A172 (cell line): ENCODE results near the gene MEIOSIN. TPM values are rescaled to one million over a fixed set of nuclear protein-coding genes. Genes with fewer than 3 reads are reported as not detected.

Source experiments
- DNase-seq: peaks from one replicate; pipeline ENCODE4 v3.0.0-alpha.2; 2015; ENCODE audit warnings: low spot score
- total RNA-seq: library from RNA; depleted of rRNA; stranded (reverse); fragments of >200 nt; shearing (Covaris generic); gene quantifications from 2 replicates; pipeline ENCODE4 v1.2.3, GENCODE V29; 2014

Gene MEIOSIN
- total RNA-seq, 1 experiment from 2014 or later = not detected

GRCh38 chr19:45779231-45780145 is 46.2 kb downstream of the MEIOSIN start:
- DNase-seq = peak; percentile 14

DNA sequence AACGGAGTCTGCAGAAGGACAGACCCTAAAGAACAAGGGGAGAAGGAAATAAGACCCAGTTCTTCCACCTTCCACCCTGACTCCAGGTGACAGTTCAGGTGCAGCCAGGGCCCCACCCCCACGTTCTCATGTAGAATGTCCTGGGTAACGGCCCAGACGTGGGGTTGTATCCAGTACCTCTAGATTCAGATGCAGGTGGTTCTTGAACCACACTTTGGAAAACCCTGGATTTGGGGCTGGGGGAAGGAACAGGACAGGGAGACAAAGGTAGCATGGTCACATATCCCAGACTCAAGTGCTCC is 46.9 kb downstream of the MEIOSIN start:
- DNase-seq = no peak

GRCh38 chr19:45780448-45781213 is 47.4 kb downstream of the MEIOSIN start:
- no peak for DNase-seq

DNA sequence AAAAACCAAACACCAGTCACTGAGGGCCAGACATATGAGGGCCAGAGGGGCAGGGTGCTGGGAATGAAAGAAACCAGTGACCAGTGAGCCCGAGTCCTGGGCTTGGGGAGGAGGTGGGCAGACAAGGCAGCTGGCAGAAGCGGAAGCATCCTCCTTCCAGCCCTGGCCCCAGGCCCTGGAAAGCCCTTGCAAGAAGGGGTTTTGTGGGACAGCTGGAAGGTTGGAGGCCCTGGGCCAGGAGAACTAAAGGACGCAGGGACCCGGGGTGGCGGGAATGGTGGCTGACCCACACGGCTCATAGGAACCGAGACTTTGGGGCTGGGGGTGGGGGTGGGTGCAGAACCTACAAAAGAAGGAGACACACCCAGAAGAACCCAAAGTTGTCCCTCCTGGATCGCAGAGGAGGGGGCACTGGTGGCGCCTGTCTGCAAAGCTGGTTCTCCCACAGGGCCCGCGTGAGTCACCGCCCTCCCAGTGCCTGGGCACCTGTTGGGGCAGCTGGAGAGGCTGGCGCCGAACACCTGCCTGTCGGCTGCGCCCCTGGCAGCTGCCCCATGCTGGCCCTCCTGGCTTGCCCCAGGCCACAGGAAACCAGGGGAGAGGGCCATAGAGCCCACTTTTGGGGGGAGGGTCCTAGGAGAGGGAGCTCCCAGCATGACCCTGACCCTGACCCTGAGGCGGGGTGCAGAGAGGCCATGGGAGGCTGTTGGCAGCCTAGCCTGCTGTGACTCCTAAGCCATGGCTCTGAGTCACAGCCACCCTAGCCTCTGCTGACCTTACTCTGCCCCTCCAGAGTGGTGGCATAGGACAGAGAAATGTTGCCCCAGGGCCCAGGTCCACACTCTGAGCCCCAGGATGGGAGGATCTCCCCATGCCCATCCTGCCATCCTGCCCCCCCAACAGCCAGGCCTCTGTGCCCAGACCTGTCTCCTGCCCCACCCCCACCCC is 48.2 kb downstream of the MEIOSIN start:
- DNase-seq = peak; percentile 54

- DNase-seq = no peak
Observed at GRCh38 chr19:45782162-45782691, 49.0 kb downstream of the MEIOSIN start, which contains the start of gene DMPK. Gene DMPK, minus strand, starts transcription at chr19:45782490. Its CDS starts 138 bp downstream, at chr19:45782352.

GRCh38 chr19:45782820-45783785 is 49.9 kb downstream of the MEIOSIN start:
- peak; percentile 71 for DNase-seq

DNA sequence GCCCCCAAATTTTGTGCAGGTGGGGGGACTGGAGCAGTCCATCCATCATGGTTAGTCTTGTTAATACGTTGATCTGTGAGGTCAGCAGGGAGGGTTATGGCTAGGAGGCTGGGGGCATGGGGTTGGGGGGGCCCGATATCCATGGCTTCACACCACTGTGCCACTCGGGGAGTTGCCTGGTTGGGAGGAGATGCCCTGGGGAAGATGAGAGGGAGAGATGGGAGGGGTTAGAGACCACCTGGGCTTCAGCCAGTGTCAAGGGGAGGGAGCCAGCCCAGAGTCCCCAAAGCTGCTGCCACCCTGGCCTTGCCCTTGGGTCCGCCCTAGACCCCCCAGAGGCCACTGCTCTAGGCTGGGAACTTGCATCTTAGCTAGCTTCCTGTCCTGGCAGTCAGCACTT is 50.9 kb downstream of the MEIOSIN start:
- no peak for DNase-seq

DNA sequence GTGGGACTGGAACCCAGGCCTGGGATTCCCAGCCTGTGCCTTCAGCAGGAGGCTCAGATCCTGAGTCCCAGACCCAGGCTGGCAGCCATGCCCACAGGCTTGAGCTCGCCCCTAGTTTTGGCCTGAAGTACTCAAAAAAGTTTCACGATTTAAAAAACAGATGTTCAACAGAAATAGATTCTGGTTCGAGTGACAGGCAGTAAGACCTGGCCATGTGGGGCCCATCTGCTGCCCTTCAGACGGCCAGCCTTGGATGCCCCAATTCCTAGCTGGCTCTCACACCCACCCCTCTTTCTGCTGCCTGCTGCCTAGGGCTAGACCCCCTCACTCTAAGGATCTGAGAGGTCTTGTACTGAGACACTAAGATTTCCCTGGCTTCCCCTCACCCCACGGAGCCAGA is 51.9 kb downstream of the MEIOSIN start:
- no peak for DNase-seq

DNA sequence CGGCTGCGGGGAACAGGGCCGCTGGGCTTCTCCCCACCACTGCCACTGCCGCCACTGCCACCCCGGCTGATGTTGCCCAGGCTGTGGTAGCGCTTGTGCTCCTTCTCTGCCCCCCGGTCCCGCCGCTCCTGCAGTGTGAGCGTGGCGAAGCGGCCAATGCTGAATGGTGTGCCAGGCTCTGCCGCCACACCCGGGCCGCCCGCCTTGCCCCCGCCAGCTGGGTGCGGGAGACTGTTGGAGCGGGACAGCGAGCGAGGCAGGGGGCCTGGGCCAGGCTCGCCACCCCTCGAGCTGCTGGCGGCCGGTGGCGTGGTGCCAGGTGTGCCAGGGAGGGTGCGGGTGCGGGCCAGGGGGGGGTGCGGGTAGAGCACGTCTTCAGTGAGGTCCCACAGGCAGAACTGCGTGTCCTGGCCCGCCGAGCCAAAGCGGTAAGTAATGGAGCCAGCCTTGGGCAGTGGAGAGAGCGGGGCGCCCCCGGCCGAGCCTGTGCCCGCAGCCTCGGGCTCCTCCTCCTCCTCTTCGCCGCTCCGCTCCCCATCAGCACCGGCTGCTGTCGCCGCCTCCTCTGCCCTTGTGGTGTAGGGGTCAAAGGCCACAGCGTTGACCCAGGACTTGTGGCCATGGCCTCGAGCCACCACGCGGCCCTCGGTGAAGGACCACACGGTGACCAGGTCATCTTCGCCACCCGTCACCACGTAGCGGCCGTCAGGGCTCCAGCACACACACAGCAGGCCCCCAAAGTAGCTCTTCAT is 52.7 kb downstream of the MEIOSIN start:
- no peak for DNase-seq

DNA sequence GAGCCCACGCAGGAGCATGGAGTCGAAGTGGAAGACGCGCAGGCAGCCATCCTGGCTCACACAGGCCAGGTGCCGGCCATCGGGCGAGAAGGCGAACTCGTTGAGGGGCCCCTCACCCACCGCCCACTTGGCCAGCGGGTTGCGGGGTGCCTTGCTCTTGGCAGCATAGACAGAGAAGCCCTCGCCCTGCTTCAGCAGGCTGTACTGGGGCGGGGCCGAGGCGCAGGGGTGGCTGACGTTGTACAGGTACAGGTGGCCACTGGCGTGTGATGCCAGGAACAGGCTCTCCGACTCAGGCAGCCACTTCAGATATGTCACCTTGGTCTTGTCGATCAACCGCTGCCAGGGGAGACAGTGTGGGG is 53.3 kb downstream of the MEIOSIN start:
- DNase-seq = no peak

- DNase-seq = no peak
Observed at GRCh38 chr19:45789035-45789786, 56.0 kb downstream of the MEIOSIN start.

GRCh38 chr19:45790942-45791341 is 57.7 kb downstream of the MEIOSIN start:
- no peak for DNase-seq

DNA sequence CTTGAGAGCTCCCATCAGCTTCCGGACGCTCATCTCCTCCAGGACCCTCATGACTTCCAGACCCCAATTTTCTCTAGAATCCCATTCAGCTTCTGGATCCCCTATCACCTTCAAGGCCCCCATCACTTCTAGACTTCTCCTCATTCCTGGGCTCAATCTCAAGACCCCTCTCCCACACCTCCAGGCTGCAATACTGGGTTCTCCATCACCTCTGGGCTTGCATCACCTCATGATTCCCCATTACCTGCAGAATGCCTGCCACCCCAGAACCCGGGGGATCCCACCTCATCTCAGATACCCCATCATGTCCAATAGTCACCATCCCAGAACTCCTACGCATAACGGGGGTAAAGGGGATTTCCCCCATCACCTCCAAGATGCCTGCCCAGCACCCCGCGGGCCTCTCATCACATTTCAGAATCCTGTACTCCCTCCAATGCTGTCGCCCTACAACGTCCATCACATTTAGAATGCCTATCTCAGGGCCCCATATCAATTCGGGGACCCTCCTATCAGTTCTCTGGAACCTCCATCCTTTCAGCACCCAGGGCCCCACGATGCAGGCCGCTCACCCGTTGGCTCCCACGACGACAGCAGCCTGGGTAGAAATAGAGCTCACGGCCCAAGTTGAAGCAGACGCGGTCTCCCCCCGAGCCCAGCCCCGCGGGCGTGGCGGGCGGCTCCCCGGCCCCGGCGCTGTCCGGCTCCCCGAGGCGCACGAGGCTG is 58.7 kb downstream of the MEIOSIN start:
- DNase-seq = no peak

DNA sequence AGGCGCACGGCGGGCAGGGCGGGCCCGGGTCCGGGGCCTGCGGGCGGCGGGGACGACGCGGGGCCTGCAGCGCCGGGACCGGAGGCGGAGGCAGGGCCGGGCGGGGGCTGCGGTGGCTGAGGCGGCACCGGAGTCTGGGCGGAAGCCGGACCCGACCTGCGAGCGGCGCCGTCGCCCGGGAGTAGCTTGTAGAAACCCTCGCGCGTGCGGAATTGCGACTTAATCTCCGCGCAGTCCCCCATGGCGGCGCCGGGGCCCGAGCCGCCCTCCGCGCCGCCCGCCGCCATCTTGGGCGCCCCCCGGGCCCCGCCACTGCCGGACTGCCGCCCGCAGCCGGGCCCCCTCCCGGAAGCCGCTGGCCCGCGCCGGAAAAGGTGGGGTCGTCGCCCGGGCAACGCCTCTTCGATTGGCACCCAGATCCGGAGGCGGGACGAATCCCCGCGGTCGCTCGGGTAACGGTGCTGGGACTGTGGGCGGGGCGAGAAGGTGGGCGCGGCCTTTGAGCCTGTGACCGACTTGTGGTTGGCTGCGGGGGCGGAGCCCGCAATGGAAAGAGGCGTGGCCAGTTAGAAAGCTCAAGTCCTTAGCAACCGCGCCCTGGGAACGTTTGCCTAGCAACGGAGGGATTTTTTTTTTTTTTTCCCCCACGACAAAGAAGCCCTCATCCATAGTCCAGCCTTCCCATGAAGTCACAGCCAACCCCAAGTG is 59.4 kb downstream of the MEIOSIN start, which contains the start of gene DMWD:
Gene DMWD, minus strand, starts transcription at position 376 of the 708 bp plus-strand sequence. Its CDS starts 89 bp downstream, at position 287.
- peak; percentile 91 for DNase-seq

- DNase-seq = no peak
Observed at GRCh38 chr19:45793178-45793564, 59.9 kb downstream of the MEIOSIN start.

- no peak for DNase-seq
Observed at GRCh38 chr19:45793876-45794275, 60.6 kb downstream of the MEIOSIN start.

DNA sequence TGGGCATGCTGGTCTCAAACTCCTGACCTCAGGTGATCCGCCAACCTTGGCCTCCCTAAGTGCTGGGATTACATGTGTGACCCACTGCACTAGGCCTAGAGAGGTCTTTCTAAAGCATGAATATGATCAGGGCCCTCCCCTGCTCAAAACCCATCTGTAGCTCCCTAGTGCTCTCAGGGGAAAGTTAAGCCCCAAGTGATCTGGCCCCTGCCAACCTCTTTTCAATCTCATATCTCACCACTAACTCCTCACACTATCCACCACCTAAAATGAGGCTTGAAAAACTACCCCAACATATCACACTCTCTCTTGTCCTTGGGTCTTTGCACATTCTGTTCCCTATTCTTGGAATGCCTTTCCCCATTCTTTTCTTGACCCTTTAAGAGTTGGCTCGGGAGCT is 61.4 kb downstream of the MEIOSIN start:
- no peak for DNase-seq
